Hepatocyte (in vitro differentiated cells): ENCODE measurements around the gene AADAT. TPM values are rescaled to one million over a fixed set of nuclear protein-coding genes. Genes with fewer than 3 reads are reported as not detected.
A peak's percentile ranks its signal among the peaks of the same experiment; 100 is the strongest.

Source experiments
- DNase-seq: peaks from one replicate; pipeline ENCODE4 v3.0.0-alpha.2; 2016; ENCODE audit warnings: low spot score
- H2AFZ ChIP-seq: fragments of 200-600 bp; sonication (generic); 2 replicates; pipeline ENCODE4 v1.6.0; 2016; ENCODE audit warnings: antibody characterized with exemption, mild to moderate bottlenecking
- H3K27ac ChIP-seq: fragments of 200-600 bp; sonication (generic); 2 replicates; pipeline ENCODE4 v1.5.1; 2016; ENCODE audit warnings: mild to moderate bottlenecking
- H3K27me3 ChIP-seq: fragments of 200-600 bp; sonication (generic); 2 replicates; pipeline ENCODE4 v1.6.1; 2016
- H3K36me3 ChIP-seq: fragments of 200-600 bp; sonication (generic); replicated peaks from 2 replicates; pipeline ENCODE4 v1.5.1; 2016; ENCODE audit warnings: low read depth; ENCODE audit not compliant: insufficient read depth
- H3K4me1 ChIP-seq: fragments of 200-600 bp; sonication (generic); 2 replicates; pipeline ENCODE4 v1.5.1; 2016; ENCODE audit warnings: mild to moderate bottlenecking, moderate library complexity; ENCODE audit not compliant: insufficient read depth
- H3K4me2 ChIP-seq: fragments of 200-600 bp; sonication (generic); 2 replicates; pipeline ENCODE4 v1.6.0; 2016
- H3K4me3 ChIP-seq: fragments of 200-600 bp; sonication (generic); 2 replicates; pipeline ENCODE4 v1.5.1; 2016; ENCODE audit warnings: mild to moderate bottlenecking
- H3K79me2 ChIP-seq: fragments of 200-600 bp; sonication (generic); 2 replicates; pipeline ENCODE4 v1.6.0; 2017; ENCODE audit warnings: mild to moderate bottlenecking
- H3K9me2 ChIP-seq: fragments of 200-600 bp; sonication (generic); replicated peaks from 2 replicates; pipeline ENCODE4 v1.6.0; 2017; ENCODE audit warnings: mild to moderate bottlenecking; ENCODE audit not compliant: insufficient read depth
- H3K9me3 ChIP-seq: fragments of 200-600 bp; sonication (generic); 2 replicates; pipeline ENCODE4 v1.5.1; 2016; ENCODE audit warnings: low read depth, mild to moderate bottlenecking
- H4K20me1 ChIP-seq: fragments of 200-600 bp; sonication (generic); 2 replicates; pipeline ENCODE4 v1.6.0; 2016; ENCODE audit warnings: mild to moderate bottlenecking; ENCODE audit not compliant: insufficient read depth, poor library complexity, severe bottlenecking
- CTCF ChIP-seq: fragments of 200-600 bp; sonication (generic); IDR thresholded peaks from 2 replicates; pipeline ENCODE4 v1.5.1; 2016; ENCODE audit warnings: antibody characterized with exemption, mild to moderate bottlenecking; ENCODE audit not compliant: poor library complexity
- EZH2 ChIP-seq: fragments of 200-600 bp; sonication (generic); IDR thresholded peaks from 2 replicates; pipeline ENCODE4 v1.6.1; 2016; ENCODE audit warnings: antibody characterized with exemption, mild to moderate bottlenecking, borderline replicate concordance
- EZH2phosphoT487 ChIP-seq: fragments of 200-600 bp; sonication (generic); IDR thresholded peaks from one replicate; pipeline ENCODE4 v1.6.1; 2018; ENCODE audit warnings: antibody characterized with exemption, mild to moderate bottlenecking, low read depth, moderate library complexity; ENCODE audit not compliant: unreplicated experiment, severe bottlenecking
- WGBS: methylation state at CpG from one replicate; pipeline ENCODE4 v1.1.6; 2016; ENCODE audit warnings: low lambda C conversion rate; ENCODE audit errors: missing lambda C conversion rate; 5-methylcytosine and 5-hydroxymethylcytosine counted together
- polyA plus RNA-seq: library from polyadenylated mRNA; unstranded; fragments of >200 nt; fragmentation: Nextera tagmentation; extraction: Ambion mirVana; gene quantifications from 2 replicates; pipeline ENCODE4 v1.2.1, GENCODE V29; 2016
- total RNA-seq: library from RNA; depleted of rRNA; stranded (reverse); fragments of >200 nt; gene quantifications from 2 replicates; pipeline ENCODE4 v1.2.3, GENCODE V29; 2014

AADAT gene
- total and polyA plus RNA-seq, 2 experiments from 2014 or later, result 10.3 to 11.1 TPM

- Histone ChIP-seq H3K27me3 (peaks cover 4% of the 10 kb centered on the region), H4K20me1 (no peaks in the 10 kb centered on the region), H3K27ac (peak within 1 kb of the TSS; percentile 95), H3K4me3 (peak within 1 kb of the TSS; percentile 92), H3K4me2 (peak within 1 kb of the TSS; percentile 88), H3K9me2 (no peaks in the 10 kb centered on the region), H3K36me3 (no peaks in the 10 kb centered on the region), H2AFZ (peak within 1 kb of the TSS; percentile 100), H3K9me3 (no peaks in the 10 kb centered on the region), H3K4me1 (no peaks in the 10 kb centered on the region), H3K79me2 (no peaks in the 10 kb centered on the region)
- TF ChIP-seq EZH2phosphoT487 (no peak), EZH2 (no peak), CTCF (no peak)
- peak; percentile 96 for DNase-seq
- 2% methylated on average over 70 of the region's 86 CpGs for WGBS
These were observed 63.3 kb downstream of the AADAT start, which contains the start of gene MFAP3L for GRCh38 chr4:170026253-170027021. Gene MFAP3L (minus strand): TSS chr4:170026395. CDS start chr4:170005877, 20,518 bp downstream.

GRCh38 chr4:170025523-170026252 lies 64.1 kb downstream of the AADAT start:
- Histone ChIP-seq H3K27me3 (peaks cover 4% of the 10 kb centered on the region), H3K4me1 (no peaks in the 10 kb centered on the region), H2AFZ (peak overlapping the region; percentile 87), H3K36me3 (no peaks in the 10 kb centered on the region), H3K27ac (peak overlapping the region; percentile 43), H3K9me2 (no peaks in the 10 kb centered on the region), H3K4me2 (peak overlapping the region; percentile 88), H4K20me1 (no peaks in the 10 kb centered on the region), H3K79me2 (no peaks in the 10 kb centered on the region), H3K4me3 (peak overlapping the region; percentile 92), H3K9me3 (no peaks in the 10 kb centered on the region)
- TF ChIP-seq EZH2, result no peak
- TF ChIP-seq EZH2phosphoT487, result no peak
- TF ChIP-seq CTCF, result no peak
- 3% methylated on average over 41 of the region's 74 CpGs for WGBS
- peak; percentile 40 for DNase-seq

GRCh38 chr4:170022211-170022610 lies 67.5 kb downstream of the AADAT start:
- WGBS, result 96% methylated on average over 2 of the region's 2 CpGs
- Histone ChIP-seq H3K4me3 (no peak overlapping the region), H3K27ac (no peak overlapping the region), H2AFZ (no peak overlapping the region), H3K36me3 (no peaks in the 10 kb centered on the region), H3K4me2 (no peak overlapping the region), H3K9me3 (no peaks in the 10 kb centered on the region), H3K79me2 (no peaks in the 10 kb centered on the region), H3K9me2 (no peaks in the 10 kb centered on the region), H4K20me1 (no peaks in the 10 kb centered on the region), H3K4me1 (no peaks in the 10 kb centered on the region), H3K27me3 (no peaks in the 10 kb centered on the region)
- TF ChIP-seq EZH2phosphoT487, result no peak
- no peak for TF ChIP-seq CTCF
- no peak for TF ChIP-seq EZH2
- no peak for DNase-seq
